Measurements from ENCODE around the gene ADGRV1.

The ADGRV1 gene

GRCh38 chr5:91022518-91022917, 463.9 kb downstream of the ADGRV1 start:
- TF ChIP-seq CTCF (IDR thresholded peaks at IDR 0.05; ENCODE audit: insufficient read depth, low read length, poor library complexity, severe bottlenecking) = no peak
- DNase-seq (ENCODE audit: extremely low read depth, insufficient read length) = no peak
- Histone ChIP-seq H3K4me3 (replicated peaks; ENCODE audit: low read depth, low read length) (no peak overlapping the region), H3K36me3 (ENCODE audit: control insufficient read depth, insufficient read depth, low read length) (no peaks in the 10 kb centered on the region), H3K27me3 (replicated peaks; ENCODE audit: control insufficient read depth, insufficient read depth, low read length) (no peaks in the 10 kb centered on the region; the same call in 1 of the 2 replicates)

GRCh38 chr5:91024206-91024605, 465.6 kb downstream of the ADGRV1 start:
- no peak for TF ChIP-seq CTCF (IDR thresholded peaks at IDR 0.05; ENCODE audit: insufficient read depth, low read length, poor library complexity, severe bottlenecking)

GRCh38 chr5:91024727-91025126, 466.1 kb downstream of the ADGRV1 start:
- no peak for DNase-seq (ENCODE audit: extremely low read depth, insufficient read length)
- no peak overlapping the region for H3K4me3 ChIP-seq (replicated peaks; ENCODE audit: low read depth, low read length)
- no peaks in the 10 kb centered on the region; the same call in 1 of the 2 replicates for H3K27me3 ChIP-seq (replicated peaks; ENCODE audit: control insufficient read depth, insufficient read depth, low read length)
- no peaks in the 10 kb centered on the region for H3K36me3 ChIP-seq (ENCODE audit: control insufficient read depth, insufficient read depth, low read length)
- no peak for TF ChIP-seq CTCF (IDR thresholded peaks at IDR 0.05; ENCODE audit: insufficient read depth, low read length, poor library complexity, severe bottlenecking)

More at GRCh38 chr5:91024206-91024605, 465.6 kb downstream of the ADGRV1 start:
- Histone ChIP-seq H3K27me3 (replicated peaks; ENCODE audit: control insufficient read depth, insufficient read depth, low read length) (no peaks in the 10 kb centered on the region; the same call in 1 of the 2 replicates), H3K4me3 (replicated peaks; ENCODE audit: low read depth, low read length) (no peak overlapping the region), H3K36me3 (ENCODE audit: control insufficient read depth, insufficient read depth, low read length) (no peaks in the 10 kb centered on the region)
- no peak for DNase-seq (ENCODE audit: extremely low read depth, insufficient read length)

GRCh38 chr5:91025449-91025848, 466.9 kb downstream of the ADGRV1 start:
- Histone ChIP-seq H3K27me3 (replicated peaks; ENCODE audit: control insufficient read depth, insufficient read depth, low read length) (no peaks in the 10 kb centered on the region; the same call in 1 of the 2 replicates), H3K36me3 (ENCODE audit: control insufficient read depth, insufficient read depth, low read length) (no peaks in the 10 kb centered on the region), H3K4me3 (replicated peaks; ENCODE audit: low read depth, low read length) (no peak overlapping the region)
- no peak for DNase-seq (ENCODE audit: extremely low read depth, insufficient read length)
- no peak for TF ChIP-seq CTCF (IDR thresholded peaks at IDR 0.05; ENCODE audit: insufficient read depth, low read length, poor library complexity, severe bottlenecking)

GRCh38 chr5:91025956-91026355, 467.4 kb downstream of the ADGRV1 start:
- Histone ChIP-seq H3K27me3 (replicated peaks; ENCODE audit: control insufficient read depth, insufficient read depth, low read length) (no peaks in the 10 kb centered on the region; the same call in 1 of the 2 replicates), H3K36me3 (ENCODE audit: control insufficient read depth, insufficient read depth, low read length) (no peaks in the 10 kb centered on the region), H3K4me3 (replicated peaks; ENCODE audit: low read depth, low read length) (no peak overlapping the region)
- no peak for TF ChIP-seq CTCF (IDR thresholded peaks at IDR 0.05; ENCODE audit: insufficient read depth, low read length, poor library complexity, severe bottlenecking)
- no peak for DNase-seq (ENCODE audit: extremely low read depth, insufficient read length)

- Histone ChIP-seq H3K27me3 (replicated peaks; ENCODE audit: control insufficient read depth, insufficient read depth, low read length) (no peaks in the 10 kb centered on the region; the same call in 1 of the 2 replicates), H3K4me3 (replicated peaks; ENCODE audit: low read depth, low read length) (no peak overlapping the region), H3K36me3 (ENCODE audit: control insufficient read depth, insufficient read depth, low read length) (no peaks in the 10 kb centered on the region)
- TF ChIP-seq CTCF (IDR thresholded peaks at IDR 0.05; ENCODE audit: insufficient read depth, low read length, poor library complexity, severe bottlenecking) = no peak
- no peak for DNase-seq (ENCODE audit: extremely low read depth, insufficient read length)
These were observed 467.9 kb downstream of the ADGRV1 start for GRCh38 chr5:91026466-91026865.

All from GM06990 (cell line).